Vagina (tissue), 2 donors: ENCODE measurements around the gene ASIC5. TPM values are rescaled to one million over a fixed set of nuclear protein-coding genes. Genes with fewer than 3 reads are reported as not detected.

Experiments used
- DNase-seq, 2 donors: peaks; one replicate each; pipeline ENCODE4 v3.0.0-alpha.2; 2017; ENCODE audit errors: extremely low spot score in 2 of 2
- H3K27ac ChIP-seq: fragments of 200-600 bp; sonication (generic); one replicate; pipeline ENCODE4 v1.5.1; 2019
- H3K27me3 ChIP-seq: fragments of 200-600 bp; sonication (generic); one replicate; pipeline ENCODE4 v1.5.1; 2019
- H3K36me3 ChIP-seq, 2 donors: fragments of 200-600 bp; sonication (generic); one replicate each; pipeline ENCODE4 v1.5.1; 2017 to 2019
- H3K4me1 ChIP-seq: fragments of 200-600 bp; sonication (generic); one replicate; pipeline ENCODE4 v1.5.1; 2019
- H3K4me3 ChIP-seq, 2 donors: fragments of 200-600 bp; sonication (generic); 1 replicate in 1 of 2; 2 replicates in 1 of 2; pipeline ENCODE4 v1.5.1; 2016 to 2019
- H3K9me3 ChIP-seq: fragments of 200-600 bp; sonication (generic); one replicate; pipeline ENCODE4 v1.5.1; 2019
- CTCF ChIP-seq, 3 experiments: fragments of 450-650 bp in 2 of 3; fragments of 200-600 bp in 1 of 3; sonication (generic) in 1 of 3; IDR thresholded peaks; one replicate each; pipeline ENCODE4 v1.5.1; 2017 to 2019; ENCODE audit warnings: antibody characterized with exemption in 3 of 3, mild to moderate bottlenecking in 2 of 3, moderate library complexity in 2 of 3
- POLR2A ChIP-seq, 2 donors: fragments of 450-650 bp; IDR thresholded peaks; one replicate each; pipeline ENCODE4 v1.6.1; 2017; ENCODE audit warnings: antibody characterized with exemption in 2 of 2, mild to moderate bottlenecking in 2 of 2, moderate library complexity in 2 of 2
- POLR2AphosphoS5 ChIP-seq, 2 donors: sonication (generic); formaldehyde crosslinking; IDR thresholded peaks; one replicate each; pipeline ENCODE4 v1.9.0; 2017; ENCODE audit warnings: antibody characterized with exemption in 2 of 2, mild to moderate bottlenecking in 2 of 2, low read depth in 1 of 2; ENCODE audit not compliant: insufficient read depth in 1 of 2
- intact Hi-C: fragments of 100-400 bp; cut with DNase I; formaldehyde crosslinking; loops from one replicate; pipeline ENCODE4 v1.15.1; 2023
- total RNA-seq: library from RNA; depleted of rRNA; stranded (reverse); fragments of >200 nt; gene quantifications from one replicate; pipeline ENCODE4 v1.2.3, GENCODE V29; 2016

ASIC5 gene, protein sequence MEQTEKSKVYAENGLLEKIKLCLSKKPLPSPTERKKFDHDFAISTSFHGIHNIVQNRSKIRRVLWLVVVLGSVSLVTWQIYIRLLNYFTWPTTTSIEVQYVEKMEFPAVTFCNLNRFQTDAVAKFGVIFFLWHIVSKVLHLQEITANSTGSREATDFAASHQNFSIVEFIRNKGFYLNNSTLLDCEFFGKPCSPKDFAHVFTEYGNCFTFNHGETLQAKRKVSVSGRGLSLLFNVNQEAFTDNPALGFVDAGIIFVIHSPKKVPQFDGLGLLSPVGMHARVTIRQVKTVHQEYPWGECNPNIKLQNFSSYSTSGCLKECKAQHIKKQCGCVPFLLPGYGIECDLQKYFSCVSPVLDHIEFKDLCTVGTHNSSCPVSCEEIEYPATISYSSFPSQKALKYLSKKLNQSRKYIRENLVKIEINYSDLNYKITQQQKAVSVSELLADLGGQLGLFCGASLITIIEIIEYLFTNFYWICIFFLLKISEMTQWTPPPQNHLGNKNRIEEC
- total RNA-seq, result not detected

DNA sequence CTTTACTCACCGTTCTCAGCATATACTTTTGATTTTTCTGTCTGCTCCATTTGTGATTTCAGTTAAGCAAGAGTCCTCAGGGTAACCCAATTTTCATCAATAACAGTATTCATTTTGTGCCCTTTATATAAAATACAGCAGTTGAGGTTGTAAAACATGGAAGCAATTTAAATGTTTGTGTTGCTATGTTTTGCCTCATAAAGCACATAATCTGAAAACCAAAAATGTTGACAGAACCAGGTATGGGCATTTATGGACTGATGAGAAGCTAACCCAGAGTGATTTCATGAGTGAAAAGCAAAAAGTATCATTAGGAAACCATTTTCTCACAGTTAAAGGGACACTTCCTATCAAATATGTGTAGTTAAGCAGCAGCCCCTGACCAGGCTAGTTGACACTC is at the start of gene ASIC5:
ASIC5 (minus strand) TSS at position 101 of the 400 bp plus-strand sequence; CDS start at position 50, 51 bp downstream.
- DNase-seq, result no peak

DNA sequence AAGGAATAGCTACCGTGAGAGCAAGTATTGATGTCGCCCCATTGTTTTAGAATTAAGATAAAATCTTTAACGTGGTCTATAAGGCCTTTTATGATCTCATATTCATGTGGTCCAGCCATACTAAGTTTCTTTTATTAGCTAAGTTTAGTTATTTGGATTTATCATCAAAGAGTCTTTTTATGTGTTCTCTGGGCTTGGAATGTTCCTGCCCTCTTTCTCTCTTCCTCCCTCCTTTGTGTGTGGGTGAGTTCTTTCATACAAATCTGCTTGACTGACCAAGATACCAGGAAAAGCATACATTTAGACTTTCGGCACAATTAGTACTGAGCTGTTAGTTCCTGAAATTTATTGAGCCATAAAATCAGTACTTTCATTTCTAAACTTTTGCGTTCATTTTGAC is 48.7 kb upstream of the ASIC5 start:
- no peak for TF ChIP-seq CTCF (IDR thresholded peaks at IDR 0.05)
- no peak for TF ChIP-seq POLR2A (IDR thresholded peaks at IDR 0.05)
- TF ChIP-seq POLR2AphosphoS5 (IDR thresholded peaks at IDR 0.05; ENCODE audit: insufficient read depth in 1 of 2, low read depth in 1 of 2), result no peak
- Histone ChIP-seq H3K4me3 (no peak overlapping the region), H3K27me3 (no peaks in the 10 kb centered on the region), H3K9me3 (no peaks in the 10 kb centered on the region), H3K4me1 (no peaks in the 10 kb centered on the region), H3K36me3 (no peaks in the 10 kb centered on the region), H3K27ac (no peak overlapping the region)
- intact Hi-C loops, result no loop called here
- no peak for DNase-seq

More for the DNA sequence above, at the start of gene ASIC5:
- Histone ChIP-seq H3K4me3 (no peak within 1 kb of the TSS), H3K27me3 (no peaks in the 10 kb centered on the region), H3K9me3 (no peaks in the 10 kb centered on the region), H3K27ac (no peak within 1 kb of the TSS), H3K36me3 (no peaks in the 10 kb centered on the region), H3K4me1 (no peaks in the 10 kb centered on the region)
- intact Hi-C loops, result no loop called here
- no peak for TF ChIP-seq POLR2A (IDR thresholded peaks at IDR 0.05)
- no peak for TF ChIP-seq POLR2AphosphoS5 (IDR thresholded peaks at IDR 0.05; ENCODE audit: insufficient read depth in 1 of 2, low read depth in 1 of 2)
- TF ChIP-seq CTCF (IDR thresholded peaks at IDR 0.05), result no peak

DNA sequence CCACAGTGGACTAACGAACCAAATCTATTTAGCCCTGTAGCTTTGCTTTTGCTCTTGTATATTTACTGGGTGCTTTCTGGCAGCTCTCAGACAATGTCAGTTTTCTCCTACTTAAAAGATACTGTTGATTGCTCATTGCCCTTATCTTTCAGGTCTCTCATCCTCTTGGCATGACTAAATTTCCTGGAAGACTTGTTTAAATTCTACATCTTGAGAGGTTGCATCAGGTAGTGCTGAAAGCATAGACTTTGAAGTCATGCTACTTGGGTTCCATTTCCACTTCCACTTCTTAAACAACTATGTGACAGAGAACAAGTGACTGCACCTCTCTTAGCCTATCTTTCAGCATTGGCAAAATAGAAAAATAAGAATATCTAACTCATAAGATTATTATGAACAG is 45.8 kb upstream of the ASIC5 start:
- TF ChIP-seq CTCF (IDR thresholded peaks at IDR 0.05), result no peak
- no peak for TF ChIP-seq POLR2AphosphoS5 (IDR thresholded peaks at IDR 0.05; ENCODE audit: insufficient read depth in 1 of 2, low read depth in 1 of 2)
- no peak for TF ChIP-seq POLR2A (IDR thresholded peaks at IDR 0.05)
- H3K36me3 ChIP-seq, result no peaks in the 10 kb centered on the region
- intact Hi-C loops, result no loop called here
- H3K27ac ChIP-seq, result no peak overlapping the region
- H3K27me3 ChIP-seq, result no peaks in the 10 kb centered on the region
- H3K4me1 ChIP-seq, result no peaks in the 10 kb centered on the region
- H3K9me3 ChIP-seq, result no peaks in the 10 kb centered on the region
- no peak overlapping the region for H3K4me3 ChIP-seq
- no peak for DNase-seq

DNA sequence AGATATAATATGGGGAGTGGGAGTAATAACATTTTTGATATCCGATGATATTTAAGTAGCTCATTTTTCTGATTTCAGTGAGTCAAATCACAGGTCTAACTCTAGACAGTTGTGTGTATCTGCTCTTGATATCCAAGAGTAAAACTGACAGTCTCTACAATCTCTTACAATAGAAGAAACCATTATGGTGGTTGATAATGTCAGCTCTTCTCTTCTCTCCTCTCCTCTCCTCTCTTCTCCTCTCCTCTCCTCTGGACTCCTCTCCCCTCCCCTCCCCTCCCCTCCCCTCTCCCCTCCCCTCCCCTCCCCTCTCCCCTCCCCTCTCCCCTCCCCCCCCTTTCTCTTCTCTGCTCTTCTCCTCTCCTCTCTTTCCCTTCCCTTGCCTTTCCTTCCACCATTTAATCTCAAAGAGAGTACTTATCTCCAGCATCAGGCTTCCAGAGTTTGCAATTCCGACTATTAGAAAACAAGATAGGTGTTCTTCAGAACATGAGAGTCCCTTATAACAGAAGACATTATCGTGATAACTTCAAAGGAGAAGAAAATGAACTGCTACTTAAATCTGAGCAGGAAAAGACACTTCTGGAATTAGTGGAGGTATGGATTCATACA is 43.6 kb upstream of the ASIC5 start:
- Histone ChIP-seq H3K9me3 (no peaks in the 10 kb centered on the region), H3K27ac (no peak overlapping the region), H3K4me3 (no peak overlapping the region), H3K27me3 (no peaks in the 10 kb centered on the region), H3K36me3 (no peaks in the 10 kb centered on the region), H3K4me1 (no peaks in the 10 kb centered on the region)
- no peak for TF ChIP-seq POLR2A (IDR thresholded peaks at IDR 0.05)
- no peak for TF ChIP-seq CTCF (IDR thresholded peaks at IDR 0.05)
- TF ChIP-seq POLR2AphosphoS5 (IDR thresholded peaks at IDR 0.05; ENCODE audit: insufficient read depth in 1 of 2, low read depth in 1 of 2), result no peak
- intact Hi-C loops, result no loop called here
- DNase-seq, result no peak
